H1 (cell line): ENCODE results near the gene TSPAN15. TPM values are rescaled to one million over a fixed set of nuclear protein-coding genes. Genes with fewer than 3 reads are reported as not detected.

Experiments
- CTCF ChIA-PET: fragments of 300-600 bp; sonication (Branson Sonifier 250); formaldehyde crosslinking; loops from one replicate; lab custom pipeline; 2021; ENCODE audit not compliant: partially characterized antibody; lab: Charles Lee
- POLR2A ChIA-PET: fragments of 300-600 bp; sonication (Branson Sonifier 250); formaldehyde crosslinking; loops from one replicate; lab custom pipeline; 2021; ENCODE audit warnings: inconsistent platforms; ENCODE audit not compliant: partially characterized antibody; lab: Charles Lee
- DNase-seq, 2 experiments: peaks; one replicate each; pipeline versions ENCODE4 v3.0.0 to v3.0.0-alpha.2; 2010 to 2022; ENCODE audit warnings: low spot score in 2 of 2, low read depth in 1 of 2, mixed read lengths in 1 of 2
- FAIRE-seq: peaks from 2 replicates; lab custom pipeline; 2011; peaks lifted over from hg19 to GRCh38; lab: Jason Lieb, UNC
- H2AFZ ChIP-seq: 2 replicates; pipeline ENCODE4 v1.8.1; 2012; ENCODE audit warnings: low read length, inconsistent platforms
- H2AK5ac ChIP-seq: 2 replicates; pipeline ENCODE4 v1.6.1; 2013; ENCODE audit warnings: low read depth, low read length
- H2BK120ac ChIP-seq: replicated peaks from 2 replicates; pipeline ENCODE3; 2013; ENCODE audit warnings: low read depth, low read length, inconsistent platforms
- H2BK12ac ChIP-seq: 2 replicates; pipeline ENCODE4 v1.6.1; 2013; ENCODE audit warnings: low read depth, low read length
- H2BK15ac ChIP-seq: 2 replicates; pipeline ENCODE4 v1.6.1; 2013; ENCODE audit warnings: low read length
- H2BK20ac ChIP-seq: 2 replicates; pipeline ENCODE4 v1.6.1; 2013; ENCODE audit warnings: low read length
- H2BK5ac ChIP-seq: 2 replicates; pipeline ENCODE4 v1.6.1; 2013; ENCODE audit warnings: low read depth, low read length
- H3K14ac ChIP-seq: 2 replicates; pipeline ENCODE4 v1.6.1; 2013; ENCODE audit warnings: inconsistent platforms; ENCODE audit not compliant: insufficient read length
- H3K18ac ChIP-seq: 2 replicates; pipeline ENCODE4 v1.6.1; 2013; ENCODE audit warnings: low read length; ENCODE audit errors: extremely low read depth
- H3K23ac ChIP-seq: 2 replicates; pipeline ENCODE4 v1.6.1; 2013; ENCODE audit warnings: inconsistent platforms; ENCODE audit not compliant: insufficient read length
- H3K23me2 ChIP-seq: 2 replicates; pipeline ENCODE4 v1.6.1; 2013; ENCODE audit warnings: low read depth, low read length
- H3K27ac ChIP-seq: 2 replicates; pipeline ENCODE4 v1.6.1; 2011; ENCODE audit warnings: low read depth, low read length, inconsistent platforms
- H3K27me3 ChIP-seq, 4 experiments: replicated peaks in 1 of 4; 1 replicate in 1 of 4; 2 replicates in 3 of 4; pipeline versions ENCODE4 v1.6.1 to v1.8.1; 2011 to 2013; ENCODE audit warnings: low read length in 3 of 4, mild to moderate bottlenecking in 3 of 4, inconsistent platforms in 2 of 4, mixed read lengths in 2 of 4, moderate library complexity in 1 of 4; ENCODE audit not compliant: control insufficient read depth in 3 of 4, insufficient read depth in 3 of 4; ENCODE audit errors: extremely low read depth in 1 of 4
- H3K36me3 ChIP-seq, 4 experiments: 2 replicates each; pipeline versions ENCODE4 v1.6.1 to v1.8.1; 2011 to 2013; ENCODE audit warnings: mild to moderate bottlenecking in 4 of 4, low read length in 3 of 4, moderate library complexity in 2 of 4, control low read depth in 1 of 4, inconsistent platforms in 1 of 4; ENCODE audit not compliant: insufficient read depth in 4 of 4, control insufficient read depth in 2 of 4
- H3K4ac ChIP-seq: replicated peaks from 2 replicates; pipeline ENCODE3; 2013; ENCODE audit warnings: low read length, low read depth, mixed read lengths, inconsistent platforms; ENCODE audit not compliant: insufficient read length
- H3K4me1 ChIP-seq, 4 experiments: replicated peaks in 1 of 4; 1 replicate in 1 of 4; 2 replicates in 3 of 4; pipeline versions ENCODE4 v1.6.1 to v1.8.1; 2011 to 2013; ENCODE audit warnings: low read length in 3 of 4, inconsistent platforms in 2 of 4, mixed read lengths in 1 of 4; ENCODE audit not compliant: insufficient read depth in 4 of 4, control insufficient read depth in 3 of 4
- H3K4me2 ChIP-seq, 2 experiments: 2 replicates each; pipeline versions ENCODE4 v1.6.1 to v1.8.1; 2011 to 2013; ENCODE audit warnings: low read depth in 2 of 2, low read length in 2 of 2, control low read depth in 1 of 2, inconsistent platforms in 1 of 2, mild to moderate bottlenecking in 1 of 2; ENCODE audit not compliant: insufficient read depth in 1 of 2
- H3K4me3 ChIP-seq, 4 experiments: fragments of 200-600, 300-600 bp in 1 of 4; sonication (generic), shearing (Covaris generic), sonication (Bioruptor Twin) in 1 of 4; 2 replicates each; pipeline versions ENCODE4 v1.5.1 to v1.8.1; 2011 to 2016; ENCODE audit warnings: low read length in 4 of 4, low read depth in 3 of 4, control low read depth in 2 of 4, inconsistent platforms in 2 of 4, mild to moderate bottlenecking in 2 of 4, mixed read lengths in 1 of 4, moderate library complexity in 1 of 4; ENCODE audit not compliant: insufficient read depth in 2 of 4; ENCODE audit errors: extremely low read depth in 1 of 4
- H3K56ac ChIP-seq: replicated peaks from 2 replicates; pipeline ENCODE3; 2013; ENCODE audit warnings: low read depth, mild to moderate bottlenecking, mixed read lengths, low read length, inconsistent platforms; ENCODE audit not compliant: insufficient read length
- H3K79me1 ChIP-seq: 2 replicates; pipeline ENCODE4 v1.6.1; 2013; ENCODE audit warnings: low read depth, low read length, control low read depth
- H3K79me2 ChIP-seq, 2 experiments: 2 replicates each; pipeline versions ENCODE4 v1.6.1 to v1.8.1; 2012 to 2013; ENCODE audit warnings: low read length in 2 of 2, mild to moderate bottlenecking in 2 of 2, inconsistent platforms in 1 of 2; ENCODE audit not compliant: insufficient read depth in 2 of 2, control insufficient read depth in 1 of 2
- H3K9ac ChIP-seq, 4 experiments: replicated peaks in 1 of 4; 1 replicate in 1 of 4; 2 replicates in 3 of 4; pipeline versions ENCODE4 v1.6.1 to v1.8.1; 2011 to 2013; ENCODE audit warnings: low read depth in 3 of 4, low read length in 3 of 4, control low read depth in 2 of 4, mild to moderate bottlenecking in 2 of 4, moderate library complexity in 2 of 4, inconsistent platforms in 1 of 4; ENCODE audit errors: extremely low read depth in 1 of 4
- H3K9me3 ChIP-seq, 2 experiments: 2 replicates each; pipeline versions ENCODE4 v1.6.1 to v1.8.1; 2012 to 2013; ENCODE audit warnings: mild to moderate bottlenecking in 2 of 2, moderate library complexity in 2 of 2, control low read depth in 1 of 2, inconsistent platforms in 1 of 2, low read depth in 1 of 2, low read length in 1 of 2, mixed read lengths in 1 of 2; ENCODE audit not compliant: insufficient read depth in 2 of 2
- H4K20me1 ChIP-seq, 2 experiments: replicated peaks in 1 of 2; 2 replicates each; pipeline versions ENCODE3 to v1.8.1; 2011 to 2013; ENCODE audit warnings: inconsistent platforms in 2 of 2, low read length in 2 of 2, mild to moderate bottlenecking in 1 of 2; ENCODE audit not compliant: insufficient read depth in 2 of 2, control insufficient read depth in 1 of 2
- H4K5ac ChIP-seq: 2 replicates; pipeline ENCODE4 v1.6.1; 2013; ENCODE audit warnings: low read length, low read depth, mixed read lengths, inconsistent platforms; ENCODE audit not compliant: insufficient read length
- H4K8ac ChIP-seq: 2 replicates; pipeline ENCODE4 v1.8.0; 2013; ENCODE audit warnings: mild to moderate bottlenecking, moderate library complexity, low read length, inconsistent platforms; ENCODE audit not compliant: insufficient read depth; ENCODE audit errors: extremely low read depth
- H4K91ac ChIP-seq: replicated peaks from 2 replicates; pipeline ENCODE3; 2013; ENCODE audit warnings: low read length, mixed read lengths, inconsistent platforms; ENCODE audit not compliant: insufficient read length
- BCL11A ChIP-seq, 2 experiments: IDR thresholded peaks; one replicate each; pipeline ENCODE4 v1.6.1; 2011; ENCODE audit warnings: low read depth in 2 of 2, low read length in 2 of 2, mild to moderate bottlenecking in 2 of 2
- CBX8 ChIP-seq: fragments of 300-800, 300-1000 bp; sonication (generic); IDR thresholded peaks from 2 replicates; pipeline ENCODE4 v1.7.1; 2016; ENCODE audit warnings: low read depth, low read length, borderline replicate concordance
- CHD1 ChIP-seq: IDR thresholded peaks from 2 replicates; pipeline ENCODE4 v1.6.1; 2012; ENCODE audit warnings: low read depth, low read length, improper control_type of control experiment
- HDAC2 ChIP-seq, 2 experiments: fragments of 300-600 bp in 1 of 2; sonication (generic) in 1 of 2; IDR thresholded peaks; 2 replicates each; pipeline ENCODE4 v1.6.1; 2011 to 2012; ENCODE audit warnings: low read depth in 2 of 2, low read length in 2 of 2, mild to moderate bottlenecking in 2 of 2, moderate library complexity in 2 of 2, borderline replicate concordance in 1 of 2, inconsistent platforms in 1 of 2
- POU5F1 ChIP-seq: IDR thresholded peaks from 2 replicates; pipeline ENCODE4 v1.6.1; 2011; ENCODE audit warnings: low read depth, mild to moderate bottlenecking, low read length, moderate library complexity
- SP2 ChIP-seq: IDR thresholded peaks from 2 replicates; pipeline ENCODE4 v1.6.1; 2012; ENCODE audit warnings: mild to moderate bottlenecking, low read length, inconsistent platforms
- WGBS, 2 experiments: shearing (Covaris generic) in 1 of 2; methylation state at CpG; one replicate each; pipeline versions ENCODE4 v1.1.6 to v1.1.7; 2013 to 2015; ENCODE audit warnings: low lambda C conversion rate in 2 of 2, mixed read lengths in 2 of 2, inconsistent platforms in 1 of 2, low coverage in 1 of 2, missing lambda C conversion rate in 1 of 2; ENCODE audit not compliant: insufficient replicate concordance in 2 of 2, insufficient coverage in 1 of 2, insufficient read length in 1 of 2; ENCODE audit errors: extremely low coverage in 1 of 2, missing lambda C conversion rate in 1 of 2; 5-methylcytosine and 5-hydroxymethylcytosine counted together
- polyA plus RNA-seq, 7 experiments: library from polyadenylated mRNA; depleted of rRNA in 3 of 7; stranded (reverse) in 5 of 7; unstranded in 2 of 7; fragments of >200 nt in 5 of 7; fragments of 200-250 nt in 2 of 7; gene quantifications; 1 replicate in 5 of 7; 2 replicates in 1 of 7; 4 replicates in 1 of 7; pipeline versions ENCODE4 v1.2.1 to v1.2.3, GENCODE V29; 2011 to 2013; ENCODE audit warnings: missing spikeins in 2 of 7, mixed read lengths in 2 of 7
- total RNA-seq: library from RNA; stranded (reverse); fragmentation: NEBNext Ultra II Directional; extraction: Animal tissue kit (Norgen Biotek cat#: 25700); gene quantifications from 2 replicates; pipeline ENCODE4 v1.2.1, GENCODE V29; 2021

Gene TSPAN15
- total and polyA plus RNA-seq, 2 of the 8 experiments (the other 6 are each of a cell fraction or from before 2014, with no cell fraction given) = 9.7 to 20.0 TPM

- Histone ChIP-seq H4K20me1 (no peaks in the 10 kb centered on the region), H3K27me3 (no peaks in the 10 kb centered on the region), H3K14ac (no peak overlapping the region), H3K23ac (no peak overlapping the region), H2BK12ac (no peak overlapping the region), H3K23me2 (no peaks in the 10 kb centered on the region), H3K27ac (no peak overlapping the region), H2AFZ (no peak overlapping the region), H2AK5ac (no peak overlapping the region), H2BK5ac (no peak overlapping the region), H3K36me3 (no peaks in the 10 kb centered on the region), H2BK120ac (no peak overlapping the region), H3K18ac (no peak overlapping the region), H3K4me1 (no peaks in the 10 kb centered on the region; a peak in 2 of 7 replicates), H3K4me3 (no peak overlapping the region), H3K4me2 (no peak overlapping the region), H2BK20ac (no peak overlapping the region), H3K56ac (no peak overlapping the region), H3K4ac (no peak overlapping the region), H4K8ac (no peak overlapping the region), H3K79me2 (no peaks in the 10 kb centered on the region), H3K79me1 (no peaks in the 10 kb centered on the region), H3K9me3 (no peaks in the 10 kb centered on the region), H4K5ac (no peak overlapping the region), H2BK15ac (no peak overlapping the region), H4K91ac (no peak overlapping the region), H3K9ac (no peak overlapping the region)
- ChIA-PET POLR2A (no interaction called here), CTCF (interaction anchor here (1.0 to 4.3 kb wide), 8 partner anchors 9 to 219 kb away, joined by 3 to 18 read pairs (median 4); partner anchors contain the start of gene TSPAN15)
- no peak for FAIRE-seq
- 88% methylated on average over 8 of the region's 8 CpGs; no CpG with 5 or more reads in 1 of the 2 experiments for WGBS, 2 experiments
- no peak for DNase-seq
- TF ChIP-seq CHD1 (no peak), BCL11A (IDR thresholded peaks at IDR 0.05; ENCODE audit: low read depth in 2 of 2, low read length in 2 of 2) (no peak), POU5F1 (no peak), CBX8 (no peak), SP2 (no peak), HDAC2 (IDR thresholded peaks at IDR 0.05; ENCODE audit: borderline replicate concordance in 1 of 2, low read depth in 2 of 2, low read length in 2 of 2) (no peak)
Measured at GRCh38 chr10:69418052-69418752, 33.1 kb upstream of the TSPAN15 start.
